ENCODE data around the gene MICAL2.

MICAL2 gene

DNA sequence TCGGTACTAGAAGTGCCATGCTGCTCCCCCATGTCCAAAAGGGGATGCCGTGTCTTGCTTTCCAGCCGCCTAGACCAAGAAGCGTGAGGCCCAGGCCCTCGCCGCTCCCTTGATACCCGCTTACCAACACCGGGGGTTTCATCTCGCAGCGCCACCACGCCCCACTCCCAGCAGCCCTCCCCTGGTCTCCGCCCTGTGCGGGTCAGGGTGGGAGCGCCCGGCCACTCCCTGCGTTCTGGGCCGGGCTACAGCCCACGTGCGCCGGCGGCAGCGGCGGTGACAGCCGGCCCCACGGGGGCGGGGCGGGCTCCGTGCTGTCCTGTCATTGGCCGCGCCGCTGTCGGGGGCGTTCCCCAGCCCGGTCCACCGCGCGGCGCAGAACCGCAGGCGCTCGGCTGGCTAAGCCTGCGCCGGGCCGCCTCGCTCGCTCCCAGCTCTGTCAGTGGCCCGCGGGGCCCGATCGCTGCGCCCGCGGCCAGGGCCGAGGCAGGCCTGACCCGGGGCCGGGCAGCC lies at the start of gene MICAL2:
Gene MICAL2 (plus strand): TSS at position 390 of the 513 bp plus-strand sequence. CDS start 51,566 bp downstream, outside the sequence.
- peaks cover 27% of the 10 kb centered on the region for H3K4me1 Mint-ChIP-seq (ENCODE audit: low read depth)
- H3K27ac Mint-ChIP-seq: peak within 1 kb of the TSS; percentile 89
- H3K36me3 Mint-ChIP-seq (ENCODE audit: low read depth): no peaks in the 10 kb centered on the region
- peaks cover under 1% of the 10 kb centered on the region for H3K27me3 Mint-ChIP-seq
- H3K9me3 Mint-ChIP-seq: no peaks in the 10 kb centered on the region
- peak within 1 kb of the TSS; percentile 81 for H3K4me3 Mint-ChIP-seq

- H3K27ac Mint-ChIP-seq: peak overlapping the region; percentile 36
- peaks cover 10% of the 10 kb centered on the region for H3K4me1 Mint-ChIP-seq (ENCODE audit: low read depth)
- H3K4me3 Mint-ChIP-seq: no peak overlapping the region
Observed at GRCh38 chr11:12061851-12062560, 48.4 kb upstream of the MICAL2 start.

GRCh38 chr11:12063251-12063650 lies 47.1 kb upstream of the MICAL2 start:
- Mint-ChIP-seq H3K9me3 (peaks cover 3% of the 10 kb centered on the region), H3K36me3 (ENCODE audit: low read depth) (no peaks in the 10 kb centered on the region), H3K4me1 (ENCODE audit: low read depth) (peaks cover 10% of the 10 kb centered on the region), H3K27me3 (peaks cover 8% of the 10 kb centered on the region), H3K4me3 (no peak overlapping the region), H3K27ac (no peak overlapping the region)

More at GRCh38 chr11:12061851-12062560, 48.4 kb upstream of the MICAL2 start:
- no peaks in the 10 kb centered on the region for H3K36me3 Mint-ChIP-seq (ENCODE audit: low read depth)
- no peaks in the 10 kb centered on the region for H3K27me3 Mint-ChIP-seq
- peaks cover 12% of the 10 kb centered on the region for H3K9me3 Mint-ChIP-seq

DNA sequence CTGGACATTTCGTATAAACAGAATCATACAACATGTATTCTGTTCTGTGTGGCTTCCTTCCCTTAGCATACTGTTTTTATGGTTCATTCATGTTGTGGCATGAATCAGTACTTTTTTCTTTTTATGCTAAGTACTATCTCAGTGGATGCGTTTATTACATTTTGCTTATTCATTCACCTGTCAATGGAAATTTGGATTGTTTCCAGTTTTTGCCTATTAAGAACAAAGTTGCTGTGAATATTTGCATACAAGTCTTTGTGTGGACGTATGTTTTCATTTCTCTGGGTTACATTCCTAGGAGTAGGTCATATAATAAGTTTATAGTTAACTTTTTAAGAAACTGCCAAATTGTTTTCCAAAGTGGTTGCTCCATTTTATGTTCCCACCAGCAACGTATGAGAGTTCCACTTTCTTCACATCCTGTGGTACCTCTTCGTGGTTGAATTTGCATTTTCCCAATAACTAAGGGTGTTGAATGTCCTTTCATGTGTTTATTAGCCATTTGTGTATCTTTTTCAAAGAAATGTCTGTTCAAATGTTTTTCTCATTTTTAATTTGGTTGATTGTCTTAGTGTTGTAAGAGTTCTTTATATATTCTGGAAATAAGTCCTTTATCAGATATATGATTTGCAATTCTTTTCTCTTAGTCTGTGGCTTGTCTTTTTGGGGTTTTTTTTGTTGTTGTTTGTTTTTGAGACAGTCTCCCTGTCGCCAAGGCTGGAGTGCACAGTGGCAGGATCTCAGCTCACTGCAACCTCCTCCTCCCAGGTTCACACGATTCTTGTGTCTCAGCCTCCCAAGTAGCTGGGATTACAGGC lies 46.0 kb upstream of the MICAL2 start:
- Mint-ChIP-seq H3K9me3 (peaks cover 3% of the 10 kb centered on the region), H3K4me3 (no peak overlapping the region), H3K27me3 (peaks cover 8% of the 10 kb centered on the region), H3K36me3 (ENCODE audit: low read depth) (no peaks in the 10 kb centered on the region), H3K27ac (no peak overlapping the region), H3K4me1 (ENCODE audit: low read depth) (peaks cover 10% of the 10 kb centered on the region)

- Mint-ChIP-seq H3K36me3 (ENCODE audit: low read depth) (no peaks in the 10 kb centered on the region), H3K27me3 (peaks cover 8% of the 10 kb centered on the region)
Observed at GRCh38 chr11:12064954-12065280, 45.5 kb upstream of the MICAL2 start.

DNA sequence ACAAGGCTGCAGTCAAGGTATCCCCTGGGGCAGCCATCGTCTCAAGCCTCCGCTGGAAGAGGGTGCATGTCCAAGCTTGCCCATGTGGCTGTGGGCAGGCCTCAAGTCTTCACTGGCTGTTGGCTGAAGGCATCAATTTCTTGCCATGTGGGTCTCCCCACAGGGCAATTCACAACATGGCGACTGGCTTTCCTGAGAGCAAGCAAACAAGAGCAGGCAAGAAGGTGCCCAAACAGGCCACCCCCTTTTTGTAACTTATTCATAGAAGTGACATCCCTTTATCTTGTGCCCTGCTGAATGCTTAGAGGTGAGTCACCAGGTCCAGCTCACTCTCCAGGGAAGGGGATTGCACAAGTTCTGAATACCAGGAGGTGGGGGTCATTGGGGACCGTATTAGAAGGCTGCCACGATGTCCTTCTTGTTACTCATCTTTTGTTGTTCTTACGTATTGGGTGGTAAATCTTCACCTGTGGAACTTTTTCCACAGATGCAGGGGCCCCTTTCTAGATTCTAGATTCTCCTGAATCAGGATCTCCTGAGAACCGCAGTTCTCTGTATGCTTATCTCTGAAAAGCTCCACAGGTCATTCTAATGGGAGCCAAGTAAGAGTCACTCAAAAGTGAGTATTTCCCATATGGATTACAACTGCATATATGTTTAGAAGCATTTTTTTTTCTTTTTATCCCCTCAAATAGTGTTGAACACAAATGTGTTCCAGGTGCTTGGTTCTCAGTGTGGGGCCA lies 44.2 kb upstream of the MICAL2 start:
- Mint-ChIP-seq H3K27ac (no peak overlapping the region), H3K4me1 (ENCODE audit: low read depth) (peaks cover 10% of the 10 kb centered on the region), H3K27me3 (peaks cover 8% of the 10 kb centered on the region), H3K9me3 (peaks cover 3% of the 10 kb centered on the region), H3K4me3 (no peak overlapping the region), H3K36me3 (ENCODE audit: low read depth) (no peaks in the 10 kb centered on the region)

More at GRCh38 chr11:12064954-12065280, 45.5 kb upstream of the MICAL2 start:
- Mint-ChIP-seq H3K9me3 (peaks cover 3% of the 10 kb centered on the region), H3K27ac (no peak overlapping the region), H3K4me3 (no peak overlapping the region), H3K4me1 (ENCODE audit: low read depth) (peaks cover 10% of the 10 kb centered on the region)

DNA sequence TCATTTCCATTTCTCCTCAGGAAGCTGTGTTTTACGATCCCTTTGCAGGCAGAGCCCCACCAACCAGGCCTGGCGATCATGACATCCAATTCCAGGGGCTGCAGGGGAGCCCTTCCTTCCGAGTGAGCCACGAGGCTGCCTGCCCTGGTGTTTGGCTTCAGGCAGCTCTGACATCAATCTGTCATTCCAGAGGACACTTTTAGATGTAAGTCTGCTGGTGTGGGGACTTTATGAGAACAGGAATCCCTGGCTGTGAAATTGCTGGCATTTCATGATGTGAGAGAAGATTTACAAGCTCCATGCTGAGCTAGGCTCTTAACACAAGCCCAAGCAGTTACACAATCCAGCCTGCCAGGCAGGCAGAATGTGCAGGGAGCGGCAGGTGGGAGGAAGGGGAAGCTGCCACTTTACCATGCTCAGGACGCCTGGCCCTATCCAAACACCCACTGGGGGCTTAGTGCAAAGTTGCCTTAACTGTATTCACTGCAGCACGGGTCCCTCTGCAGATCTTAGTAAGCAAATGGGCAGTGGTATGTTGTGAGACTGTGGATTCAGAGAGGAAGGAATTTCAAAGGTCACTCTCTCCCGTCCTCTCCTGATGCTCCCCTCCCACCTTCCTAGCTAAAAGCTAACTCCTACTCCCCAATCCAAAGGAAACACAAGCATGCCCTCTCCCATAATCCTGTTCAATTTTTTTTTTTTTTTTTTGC lies 43.4 kb upstream of the MICAL2 start:
- no peak overlapping the region for H3K4me3 Mint-ChIP-seq
- H3K9me3 Mint-ChIP-seq: peaks cover 3% of the 10 kb centered on the region
- H3K36me3 Mint-ChIP-seq (ENCODE audit: low read depth): no peaks in the 10 kb centered on the region
- peaks cover 10% of the 10 kb centered on the region for H3K4me1 Mint-ChIP-seq (ENCODE audit: low read depth)
- no peak overlapping the region for H3K27ac Mint-ChIP-seq
- H3K27me3 Mint-ChIP-seq: peaks cover 8% of the 10 kb centered on the region

DNA sequence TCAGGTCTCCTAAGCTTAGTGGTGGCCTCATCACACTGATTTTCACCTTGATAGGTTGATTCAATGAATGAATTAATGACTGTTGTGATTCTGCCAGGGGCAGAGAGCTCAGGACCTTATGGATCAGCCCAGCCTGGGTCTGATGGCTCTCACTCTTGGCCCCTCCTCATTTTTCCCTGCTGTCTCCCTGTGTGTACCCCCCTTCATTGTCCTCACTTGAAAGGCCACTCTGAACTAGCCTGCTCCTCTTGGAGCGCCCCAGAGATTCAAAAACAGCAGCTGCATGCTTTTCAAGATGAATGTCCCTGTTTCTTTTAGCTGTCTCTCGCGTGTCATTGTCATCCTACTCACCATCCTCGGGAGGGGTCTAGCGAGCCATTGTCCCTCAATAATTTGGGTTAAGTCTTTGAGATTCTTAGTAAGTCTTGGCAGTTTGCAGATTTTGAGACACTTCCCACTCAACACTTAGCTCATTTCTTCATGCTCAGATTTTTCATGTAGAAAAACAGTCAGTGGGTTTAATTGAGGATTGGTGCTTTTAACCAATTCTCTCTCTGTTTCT lies 42.5 kb upstream of the MICAL2 start:
- Mint-ChIP-seq H3K27ac (no peak overlapping the region), H3K9me3 (peaks cover 3% of the 10 kb centered on the region), H3K4me1 (ENCODE audit: low read depth) (peaks cover 11% of the 10 kb centered on the region), H3K4me3 (no peak overlapping the region), H3K27me3 (peaks cover 8% of the 10 kb centered on the region), H3K36me3 (ENCODE audit: low read depth) (no peaks in the 10 kb centered on the region)

- Mint-ChIP-seq H3K4me1 (ENCODE audit: low read depth) (peaks cover 9% of the 10 kb centered on the region), H3K27ac (no peak overlapping the region), H3K4me3 (no peak overlapping the region), H3K27me3 (peaks cover 8% of the 10 kb centered on the region), H3K9me3 (peaks cover under 1% of the 10 kb centered on the region), H3K36me3 (ENCODE audit: low read depth) (no peaks in the 10 kb centered on the region)
Observed at GRCh38 chr11:12069066-12069676, 41.2 kb upstream of the MICAL2 start.

GRCh38 chr11:12070446-12071267 lies 39.7 kb upstream of the MICAL2 start:
- H3K4me3 Mint-ChIP-seq: no peak overlapping the region
- H3K9me3 Mint-ChIP-seq: no peaks in the 10 kb centered on the region
- H3K36me3 Mint-ChIP-seq (ENCODE audit: low read depth): no peaks in the 10 kb centered on the region
- peaks cover 8% of the 10 kb centered on the region for H3K27me3 Mint-ChIP-seq
- no peak overlapping the region for H3K27ac Mint-ChIP-seq
- H3K4me1 Mint-ChIP-seq (ENCODE audit: low read depth): peaks cover 4% of the 10 kb centered on the region

DNA sequence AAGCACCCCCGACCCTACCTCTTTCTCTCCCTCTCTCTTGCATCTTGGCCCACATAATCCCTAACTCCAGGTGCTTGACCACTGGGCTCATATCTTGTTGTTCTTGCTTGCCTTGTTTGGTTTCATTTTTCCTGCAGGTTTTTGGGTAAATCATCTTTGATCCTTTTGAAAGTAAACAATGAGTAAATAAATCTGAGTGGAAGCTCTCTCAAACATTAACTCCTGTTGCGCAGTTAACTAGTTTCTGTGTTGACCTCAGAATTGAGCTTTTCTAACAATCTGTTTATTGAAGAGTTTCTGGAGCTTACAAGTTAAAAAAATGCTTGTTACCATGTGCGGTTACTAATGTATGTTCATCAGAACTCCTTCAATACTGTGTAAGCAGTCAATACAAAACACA lies 38.8 kb upstream of the MICAL2 start:
- Mint-ChIP-seq H3K27ac (no peak overlapping the region), H3K4me1 (ENCODE audit: low read depth) (peaks cover 4% of the 10 kb centered on the region), H3K9me3 (no peaks in the 10 kb centered on the region), H3K4me3 (no peak overlapping the region), H3K36me3 (ENCODE audit: low read depth) (no peaks in the 10 kb centered on the region), H3K27me3 (peaks cover 8% of the 10 kb centered on the region)

GRCh38 chr11:12073436-12073835 lies 37.0 kb upstream of the MICAL2 start:
- Mint-ChIP-seq H3K36me3 (ENCODE audit: low read depth) (no peaks in the 10 kb centered on the region), H3K9me3 (no peaks in the 10 kb centered on the region), H3K27ac (no peak overlapping the region), H3K4me1 (ENCODE audit: low read depth) (peaks cover 4% of the 10 kb centered on the region), H3K27me3 (no peaks in the 10 kb centered on the region), H3K4me3 (no peak overlapping the region)

- no peaks in the 10 kb centered on the region for H3K27me3 Mint-ChIP-seq
- H3K4me1 Mint-ChIP-seq (ENCODE audit: low read depth): peaks cover 4% of the 10 kb centered on the region
- H3K4me3 Mint-ChIP-seq: no peak overlapping the region
- H3K9me3 Mint-ChIP-seq: no peaks in the 10 kb centered on the region
- no peaks in the 10 kb centered on the region for H3K36me3 Mint-ChIP-seq (ENCODE audit: low read depth)
- H3K27ac Mint-ChIP-seq: no peak overlapping the region
Observed at GRCh38 chr11:12073886-12074285, 36.5 kb upstream of the MICAL2 start.

Measured in stimulated activated naive CD8-positive, alpha-beta T cell treated with anti-CD3 and anti-CD28 coated beads, Interleukin-15, Interleukin-2, amounts not matched to agents 100 ng/mL and 50 ng/mL, for 24 hours (primary cell).